ENCODE measurements around the gene ANKRD66.

Gene ANKRD66

DNA sequence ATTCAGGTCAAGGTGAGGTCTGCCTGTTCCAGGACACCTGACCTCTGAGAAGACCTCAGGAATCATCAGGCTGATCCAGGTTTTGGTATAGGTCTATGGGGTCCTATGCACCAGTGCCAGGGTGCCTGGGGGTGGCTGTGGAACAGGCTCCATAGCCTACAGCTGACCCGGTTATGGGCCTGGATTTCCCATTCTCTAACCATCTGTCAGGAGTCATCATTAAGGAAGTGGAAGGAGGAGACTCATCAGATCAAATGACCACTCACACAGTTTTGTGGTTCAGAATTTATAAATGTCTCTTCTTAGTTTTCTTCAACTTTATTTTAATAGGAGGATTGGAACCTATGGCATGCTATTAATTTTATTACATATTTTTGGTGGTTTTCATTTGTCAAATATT lies 26.3 kb upstream of the ANKRD66 start:
- H3K4me3 ChIP-seq (ENCODE audit: low read depth, low read length) = no peak overlapping the region
- TF ChIP-seq, protein P1, sequence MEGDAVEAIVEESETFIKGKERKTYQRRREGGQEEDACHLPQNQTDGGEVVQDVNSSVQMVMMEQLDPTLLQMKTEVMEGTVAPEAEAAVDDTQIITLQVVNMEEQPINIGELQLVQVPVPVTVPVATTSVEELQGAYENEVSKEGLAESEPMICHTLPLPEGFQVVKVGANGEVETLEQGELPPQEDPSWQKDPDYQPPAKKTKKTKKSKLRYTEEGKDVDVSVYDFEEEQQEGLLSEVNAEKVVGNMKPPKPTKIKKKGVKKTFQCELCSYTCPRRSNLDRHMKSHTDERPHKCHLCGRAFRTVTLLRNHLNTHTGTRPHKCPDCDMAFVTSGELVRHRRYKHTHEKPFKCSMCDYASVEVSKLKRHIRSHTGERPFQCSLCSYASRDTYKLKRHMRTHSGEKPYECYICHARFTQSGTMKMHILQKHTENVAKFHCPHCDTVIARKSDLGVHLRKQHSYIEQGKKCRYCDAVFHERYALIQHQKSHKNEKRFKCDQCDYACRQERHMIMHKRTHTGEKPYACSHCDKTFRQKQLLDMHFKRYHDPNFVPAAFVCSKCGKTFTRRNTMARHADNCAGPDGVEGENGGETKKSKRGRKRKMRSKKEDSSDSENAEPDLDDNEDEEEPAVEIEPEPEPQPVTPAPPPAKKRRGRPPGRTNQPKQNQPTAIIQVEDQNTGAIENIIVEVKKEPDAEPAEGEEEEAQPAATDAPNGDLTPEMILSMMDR (IDR thresholded peaks at IDR 0.05; ENCODE audit: insufficient read depth, low read depth, low read length, missing control alignments) = no peak
- no peak for DNase-seq (ENCODE audit: low read depth)

DNA sequence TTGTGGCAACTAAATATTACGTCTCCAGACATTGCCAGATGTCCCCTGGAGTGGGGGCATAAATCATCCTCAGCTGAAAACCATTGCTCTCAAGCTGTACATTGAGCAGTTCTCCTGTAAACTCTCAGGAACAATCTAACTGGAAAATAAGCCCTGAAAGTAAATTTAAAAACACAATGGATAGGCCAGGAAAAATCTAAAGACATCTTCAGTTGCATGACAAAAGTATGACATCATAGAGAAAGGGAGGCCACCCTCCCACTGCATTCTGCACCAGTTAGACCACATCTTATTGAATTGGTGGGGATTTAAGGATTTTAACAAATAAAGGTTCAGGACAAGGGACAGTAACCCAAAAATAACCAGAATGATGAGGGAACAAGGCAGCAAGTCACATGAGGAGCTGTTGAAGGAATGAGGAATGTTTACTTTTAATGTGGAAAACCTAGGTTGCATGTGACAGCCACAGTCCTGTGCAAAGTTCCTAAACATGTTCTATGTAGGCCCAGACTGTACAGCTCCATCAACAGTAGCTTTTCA lies 16.9 kb upstream of the ANKRD66 start:
- DNase-seq (ENCODE audit: low read depth) = no peak
- TF ChIP-seq, protein P1 (IDR thresholded peaks at IDR 0.05; ENCODE audit: insufficient read depth, low read depth, low read length, missing control alignments) = no peak
- H3K4me3 ChIP-seq (ENCODE audit: low read depth, low read length) = no peak overlapping the region

DNA sequence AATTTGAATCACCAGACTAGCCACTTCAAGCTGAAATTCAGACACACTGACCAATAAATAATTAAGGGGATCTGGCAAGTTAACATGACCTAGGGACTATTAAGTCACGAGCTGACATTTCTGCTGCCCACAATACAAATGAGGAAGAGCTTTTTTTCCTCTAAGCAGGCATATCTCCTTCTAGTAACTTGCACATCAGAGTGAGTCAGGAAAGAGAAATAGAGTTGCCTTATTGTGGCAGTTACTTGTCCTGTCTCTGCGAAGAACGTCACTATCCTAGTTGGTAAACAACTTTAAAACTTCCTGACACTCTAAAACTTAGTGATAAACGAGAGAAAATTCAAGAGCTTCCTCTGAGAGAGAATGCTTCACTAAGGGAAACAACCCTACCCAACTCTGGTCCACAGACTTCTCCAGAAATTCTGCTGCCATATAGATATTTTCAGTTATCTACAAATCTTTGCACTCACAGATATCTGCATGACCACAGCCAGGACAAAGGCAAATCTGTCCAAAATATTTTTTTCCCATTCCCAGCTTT lies 15.7 kb upstream of the ANKRD66 start:
- TF ChIP-seq, protein P1 (IDR thresholded peaks at IDR 0.05; ENCODE audit: insufficient read depth, low read depth, low read length, missing control alignments) = no peak

DNA sequence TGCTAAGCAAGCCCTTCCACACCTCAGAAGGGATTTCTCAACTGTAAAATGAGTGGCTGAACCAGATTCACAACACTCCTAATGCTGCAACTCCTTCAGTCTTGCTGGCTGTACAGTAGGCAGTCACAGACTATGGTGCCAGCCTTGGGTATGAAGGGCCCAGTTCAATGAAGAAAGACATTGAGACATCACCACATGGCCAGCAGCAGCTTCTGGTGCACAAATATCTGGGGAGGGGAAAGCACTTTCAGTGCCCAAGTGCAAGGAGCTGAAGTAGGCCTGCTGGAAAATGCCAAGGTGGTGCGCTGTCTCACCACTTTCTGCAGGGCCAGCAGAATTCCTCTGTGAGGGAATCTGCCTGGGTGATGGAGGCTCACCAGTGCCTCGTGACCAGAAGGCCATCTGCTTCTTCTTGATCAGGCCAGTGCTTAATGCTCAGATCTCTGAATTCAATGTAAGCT lies 13.4 kb upstream of the ANKRD66 start:
- no peak for DNase-seq (ENCODE audit: low read depth)
- TF ChIP-seq, protein P1 (IDR thresholded peaks at IDR 0.05; ENCODE audit: insufficient read depth, low read depth, low read length, missing control alignments) = no peak
- H3K4me3 ChIP-seq (ENCODE audit: low read depth, low read length) = no peak overlapping the region

More for the DNA sequence above, 15.7 kb upstream of the ANKRD66 start:
- no peak for DNase-seq (ENCODE audit: low read depth)
- no peak overlapping the region for H3K4me3 ChIP-seq (ENCODE audit: low read depth, low read length)

DNA sequence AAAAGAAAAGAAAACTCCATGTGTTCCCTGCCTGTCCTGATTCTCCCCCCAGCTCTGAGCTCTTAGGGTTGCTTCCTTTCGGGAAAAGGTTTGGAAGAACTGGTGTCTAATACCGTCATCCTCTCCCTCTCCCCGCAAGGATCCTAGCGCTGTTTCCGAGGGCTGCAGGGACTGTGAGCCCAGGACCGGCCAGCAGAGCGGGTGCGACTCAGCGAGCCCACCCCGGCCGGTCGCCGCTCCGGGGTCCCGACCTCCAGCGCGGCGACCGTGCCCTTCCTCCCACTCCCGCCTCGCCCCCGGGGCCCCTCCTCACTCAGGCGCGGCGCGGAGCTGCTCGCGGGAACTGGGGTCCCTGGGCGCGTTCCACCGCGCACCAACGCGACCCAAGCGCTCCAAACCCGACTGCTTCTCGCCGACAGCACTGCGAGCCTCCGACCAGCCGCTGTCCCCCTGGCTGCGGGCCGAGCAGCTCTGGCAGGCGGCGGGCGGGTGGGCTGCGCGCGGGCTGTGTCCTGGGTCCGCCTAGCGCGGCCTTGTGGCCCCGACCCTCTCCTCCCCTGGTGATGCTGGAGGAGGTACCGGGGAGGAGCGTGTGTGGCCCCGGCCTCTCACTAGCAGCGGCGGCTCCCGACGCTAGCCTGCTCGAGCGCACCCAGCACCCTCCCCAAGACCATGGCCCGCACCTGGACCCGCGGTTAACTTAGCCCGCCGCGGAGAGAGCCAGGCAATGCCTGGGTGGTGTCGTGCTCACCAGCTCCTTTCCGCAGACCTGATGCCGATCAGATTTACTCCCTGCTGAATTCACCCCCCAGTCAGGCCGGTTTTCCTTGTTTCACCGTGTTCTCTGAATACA lies 11.6 kb upstream of the ANKRD66 start, which contains the start of gene PLA2G7:
PLA2G7 (minus strand) TSS at position 509 of the 853 bp plus-strand sequence. CDS start 12,484 bp downstream, outside the sequence.
- DNase-seq (ENCODE audit: low read depth) = no peak
- TF ChIP-seq, protein P1 (IDR thresholded peaks at IDR 0.05; ENCODE audit: insufficient read depth, low read depth, low read length, missing control alignments) = no peak
- H3K4me3 ChIP-seq (ENCODE audit: low read depth, low read length) = no peak within 1 kb of the TSS

DNA sequence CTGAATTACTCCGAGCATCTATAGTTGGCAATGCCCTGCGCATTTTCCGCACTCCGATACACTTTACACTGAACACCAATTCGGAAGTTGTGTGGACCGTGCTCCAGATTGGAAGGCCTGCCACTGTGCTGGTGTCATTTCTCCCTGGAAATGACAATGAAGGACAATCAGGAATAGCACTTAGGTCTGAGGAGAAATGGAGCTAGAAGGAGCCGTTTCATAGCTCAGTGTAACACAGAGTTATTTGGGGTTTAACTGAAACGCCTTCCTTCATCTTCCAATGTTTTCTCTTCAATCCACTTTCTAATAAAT lies 11.1 kb upstream of the ANKRD66 start:
- TF ChIP-seq, protein P1 (IDR thresholded peaks at IDR 0.05; ENCODE audit: insufficient read depth, low read depth, low read length, missing control alignments) = no peak
- no peak overlapping the region for H3K4me3 ChIP-seq (ENCODE audit: low read depth, low read length)
- no peak for DNase-seq (ENCODE audit: low read depth)
